Measurements from ENCODE around the gene PTPRN2. TPM values are rescaled to one million over a fixed set of nuclear protein-coding genes. Genes with fewer than 3 reads are reported as not detected.

PTPRN2 gene
- total RNA-seq, 1 experiment from 2014 or later: 2.1 TPM

- BruUV-seq (replicated peaks): no TSS peak
- H3K4me2 ChIP-seq (ENCODE audit: low read length): no peak overlapping the region
- ChIA-PET RAD21 (ENCODE audit: low non-redundant PET in 1 of 2, low total read pairs in 2 of 2, uncharacterized antibody in 2 of 2, unreplicated experiment in 2 of 2) (no interaction called here), POLR2A (no interaction called here), CTCF (no interaction called here)
- DNase-seq (ENCODE audit: low read depth, low spot score) (no peak), ATAC-seq (no peak)
- no peaks in the 10 kb centered on the region for H4K20me1 ChIP-seq (ENCODE audit: insufficient read depth)
- H3K4me1 ChIP-seq (ENCODE audit: control insufficient read depth in 1 of 2, insufficient read depth in 2 of 2, low read length in 2 of 2): peaks cover 0 to 5% of the 10 kb centered on the region in 2 experiments; a peak in 1 of 4 replicates
- TF ChIP-seq REST (IDR thresholded peaks at IDR 0.05; ENCODE audit: low read depth): no peak
- TF ChIP-seq SIN3A (IDR thresholded peaks at IDR 0.05; ENCODE audit: low read depth): no peak
- TF ChIP-seq ZBTB33 (IDR thresholded peaks at IDR 0.05; ENCODE audit: extremely low read depth, insufficient replicate concordance, low read length): no peak
- TF ChIP-seq SP1 (IDR thresholded peaks at IDR 0.05; ENCODE audit: low read depth): no peak
- no peak for TF ChIP-seq ZFX (IDR thresholded peaks at IDR 0.05)
- no peak for TF ChIP-seq ELF1 (IDR thresholded peaks at IDR 0.05; ENCODE audit: borderline replicate concordance, low read depth)
- no peak for TF ChIP-seq CTCF (IDR thresholded peaks at IDR 0.05 in 2 of 3, conservative IDR thresholded peaks at IDR 0.05 in 1 of 3; ENCODE audit: borderline replicate concordance in 1 of 3, insufficient read depth in 1 of 3, low read depth in 2 of 3, low read length in 2 of 3)
- no peak overlapping the region for H3K27ac ChIP-seq (ENCODE audit: low read depth, low read length)
- H3K9me2 ChIP-seq (ENCODE audit: insufficient read depth): no peaks in the 10 kb centered on the region
- H3K9me3 ChIP-seq (ENCODE audit: control insufficient read depth in 1 of 2, insufficient read depth in 1 of 2, low read depth in 1 of 2, low read length in 2 of 2): no peaks in the 10 kb centered on the region
- no peak overlapping the region for H3K4me3 ChIP-seq (replicated peaks in 1 of 2; ENCODE audit: low read depth in 1 of 2, low read length in 2 of 2)
- no peaks in the 10 kb centered on the region for H3K27me3 ChIP-seq (ENCODE audit: insufficient read depth, low read length)
- no peaks in the 10 kb centered on the region for H3K36me3 ChIP-seq (ENCODE audit: control insufficient read depth in 1 of 2, insufficient read depth in 2 of 2, low read length in 2 of 2)
- intact Hi-C loops (cut with micrococcal nuclease): no loop called here
- no peak overlapping the region for H2AFZ ChIP-seq (ENCODE audit: low read depth, low read length, poor library complexity, severe bottlenecking)
- no peak overlapping the region for H3K9ac ChIP-seq (ENCODE audit: low read length)
- H3K79me2 ChIP-seq (ENCODE audit: insufficient read depth, low read length): no peaks in the 10 kb centered on the region
Measured at GRCh38 chr7:158494162-158494586, 93.4 kb downstream of the PTPRN2 start.
